ENCODE data around the gene CLEC11A. TPM values are rescaled to one million over a fixed set of nuclear protein-coding genes. Genes with fewer than 3 reads are reported as not detected.

Gene CLEC11A
- total RNA-seq, 1 donor from 2014 or later = 4.0 TPM

DNA sequence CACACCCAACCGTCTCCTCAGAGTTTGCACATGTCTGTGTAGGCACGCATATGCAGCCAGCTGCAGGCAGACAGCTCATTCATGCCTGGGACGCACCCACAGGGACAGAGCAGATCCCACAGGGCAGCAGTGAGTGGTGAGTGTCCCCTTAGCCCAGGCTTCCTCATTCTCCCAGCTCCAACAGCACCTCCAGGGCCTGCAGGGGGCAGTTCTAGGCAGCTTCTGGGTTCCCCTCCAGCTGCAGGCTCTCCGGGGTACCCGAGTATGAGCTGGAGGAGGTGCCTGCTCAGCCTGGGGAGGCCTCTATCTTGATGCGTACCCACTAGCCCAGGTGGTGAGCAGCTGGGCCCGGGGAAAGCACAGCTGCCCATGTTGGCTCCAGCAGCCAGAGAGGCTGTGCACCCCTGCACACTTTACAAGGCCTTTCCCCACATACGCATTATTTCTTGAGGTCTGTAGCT, 2.2 kb upstream of the CLEC11A start:
- Mint-ChIP-seq H3K36me3 (ENCODE audit: unreplicated experiment) (no peaks in the 10 kb centered on the region), H3K9me3 (ENCODE audit: unreplicated experiment) (peaks cover 13% of the 10 kb centered on the region), H3K27ac (ENCODE audit: unreplicated experiment) (no peak overlapping the region), H3K4me1 (ENCODE audit: low read depth, unreplicated experiment) (peaks cover 15% of the 10 kb centered on the region), H3K4me3 (ENCODE audit: unreplicated experiment) (peak overlapping the region; percentile 40), H3K27me3 (ENCODE audit: unreplicated experiment) (peaks cover 39% of the 10 kb centered on the region)
- no peak for DNase-seq
- TF ChIP-seq, protein P1, sequence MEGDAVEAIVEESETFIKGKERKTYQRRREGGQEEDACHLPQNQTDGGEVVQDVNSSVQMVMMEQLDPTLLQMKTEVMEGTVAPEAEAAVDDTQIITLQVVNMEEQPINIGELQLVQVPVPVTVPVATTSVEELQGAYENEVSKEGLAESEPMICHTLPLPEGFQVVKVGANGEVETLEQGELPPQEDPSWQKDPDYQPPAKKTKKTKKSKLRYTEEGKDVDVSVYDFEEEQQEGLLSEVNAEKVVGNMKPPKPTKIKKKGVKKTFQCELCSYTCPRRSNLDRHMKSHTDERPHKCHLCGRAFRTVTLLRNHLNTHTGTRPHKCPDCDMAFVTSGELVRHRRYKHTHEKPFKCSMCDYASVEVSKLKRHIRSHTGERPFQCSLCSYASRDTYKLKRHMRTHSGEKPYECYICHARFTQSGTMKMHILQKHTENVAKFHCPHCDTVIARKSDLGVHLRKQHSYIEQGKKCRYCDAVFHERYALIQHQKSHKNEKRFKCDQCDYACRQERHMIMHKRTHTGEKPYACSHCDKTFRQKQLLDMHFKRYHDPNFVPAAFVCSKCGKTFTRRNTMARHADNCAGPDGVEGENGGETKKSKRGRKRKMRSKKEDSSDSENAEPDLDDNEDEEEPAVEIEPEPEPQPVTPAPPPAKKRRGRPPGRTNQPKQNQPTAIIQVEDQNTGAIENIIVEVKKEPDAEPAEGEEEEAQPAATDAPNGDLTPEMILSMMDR (IDR thresholded peaks at IDR 0.05; ENCODE audit: partially characterized antibody, unreplicated experiment) = no peak

DNA sequence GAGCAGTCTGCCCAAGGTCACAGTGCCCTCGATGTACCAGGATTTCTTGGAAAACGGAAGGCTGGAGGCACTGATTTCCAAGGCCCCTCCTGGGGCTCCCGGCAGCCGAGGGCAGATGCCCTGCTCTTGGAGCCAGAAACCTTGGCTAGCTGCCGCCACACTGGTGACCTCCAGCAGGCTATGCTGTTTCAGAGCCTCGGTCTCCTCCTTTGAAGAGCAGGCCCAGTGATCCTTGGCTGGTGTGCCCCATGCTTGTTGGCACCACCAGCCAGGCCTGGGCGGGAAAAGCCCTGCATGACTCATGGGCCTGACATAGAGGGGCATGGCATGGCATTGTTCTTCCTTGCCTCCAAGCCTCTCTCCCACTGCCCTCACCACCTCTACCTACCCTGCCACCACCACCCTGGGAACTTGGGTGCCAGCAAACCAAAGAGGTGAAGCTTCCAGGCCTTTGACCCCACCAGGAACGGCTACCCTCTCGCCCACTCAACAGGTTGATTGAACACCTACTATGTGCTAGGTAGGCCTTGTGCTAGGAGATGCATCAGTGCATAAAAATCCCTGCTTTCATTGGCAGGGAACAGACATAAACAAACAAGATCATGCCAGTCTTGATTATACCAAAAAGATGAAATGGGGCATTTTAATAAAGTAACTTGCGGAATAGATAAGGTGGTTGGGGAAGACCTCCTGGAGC, 1.6 kb upstream of the CLEC11A start:
- H3K27ac Mint-ChIP-seq (ENCODE audit: unreplicated experiment) = no peak overlapping the region
- H3K36me3 Mint-ChIP-seq (ENCODE audit: unreplicated experiment) = no peaks in the 10 kb centered on the region
- H3K4me3 Mint-ChIP-seq (ENCODE audit: unreplicated experiment) = peak overlapping the region; percentile 44
- DNase-seq = no peak
- H3K27me3 Mint-ChIP-seq (ENCODE audit: unreplicated experiment) = peaks cover 39% of the 10 kb centered on the region
- peaks cover 15% of the 10 kb centered on the region for H3K4me1 Mint-ChIP-seq (ENCODE audit: low read depth, unreplicated experiment)
- TF ChIP-seq, protein P1 (IDR thresholded peaks at IDR 0.05; ENCODE audit: partially characterized antibody, unreplicated experiment) = no peak
- peaks cover 15% of the 10 kb centered on the region for H3K9me3 Mint-ChIP-seq (ENCODE audit: unreplicated experiment)

DNA sequence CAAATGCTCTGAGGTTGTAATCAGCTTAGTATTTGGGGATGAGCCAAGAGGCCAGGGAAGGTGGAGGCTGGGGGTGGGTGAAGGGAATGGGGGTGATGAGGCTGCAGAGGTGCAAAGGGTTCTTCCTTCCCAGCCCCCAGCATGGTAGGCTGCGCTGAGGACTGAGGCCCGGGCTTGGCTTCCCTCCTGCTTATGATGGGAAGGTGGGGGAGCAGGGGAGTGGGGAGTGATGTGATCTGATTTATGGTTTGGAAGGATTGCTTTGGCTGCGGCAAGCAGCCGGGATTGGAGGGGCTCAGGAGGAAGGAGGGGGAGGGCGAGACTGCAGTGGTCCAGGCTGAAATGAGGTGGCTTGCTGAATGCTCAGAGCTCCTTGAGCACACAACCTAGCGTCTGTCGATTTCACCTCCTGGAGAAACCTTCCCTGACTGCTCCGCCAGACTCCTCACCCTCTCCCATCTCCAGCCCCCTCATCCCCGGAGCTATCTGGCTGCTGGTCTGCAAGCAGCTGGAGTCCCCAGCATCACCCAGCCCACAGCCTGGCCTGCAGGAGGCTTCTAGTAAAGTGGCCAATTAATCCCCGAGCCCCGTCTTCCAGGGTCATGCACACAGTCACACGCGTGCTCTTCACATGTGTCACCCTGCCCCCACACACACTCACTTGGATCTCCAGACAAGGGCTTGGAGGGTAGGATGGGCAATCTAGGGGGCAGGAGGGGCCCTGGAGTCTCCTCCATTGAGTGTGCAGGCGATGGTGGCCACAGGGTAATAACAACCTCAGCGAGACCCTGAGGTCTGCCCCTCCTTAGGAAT, 757 bp upstream of the CLEC11A start:
- no peaks in the 10 kb centered on the region for H3K36me3 Mint-ChIP-seq (ENCODE audit: unreplicated experiment)
- DNase-seq = no peak
- H3K27me3 Mint-ChIP-seq (ENCODE audit: unreplicated experiment) = peaks cover 35% of the 10 kb centered on the region
- H3K9me3 Mint-ChIP-seq (ENCODE audit: unreplicated experiment) = peaks cover 14% of the 10 kb centered on the region
- TF ChIP-seq, protein P1 (IDR thresholded peaks at IDR 0.05; ENCODE audit: partially characterized antibody, unreplicated experiment) = no peak
- H3K4me3 Mint-ChIP-seq (ENCODE audit: unreplicated experiment) = no peak overlapping the region
- peaks cover 22% of the 10 kb centered on the region for H3K4me1 Mint-ChIP-seq (ENCODE audit: low read depth, unreplicated experiment)
- no peak overlapping the region for H3K27ac Mint-ChIP-seq (ENCODE audit: unreplicated experiment)

DNA sequence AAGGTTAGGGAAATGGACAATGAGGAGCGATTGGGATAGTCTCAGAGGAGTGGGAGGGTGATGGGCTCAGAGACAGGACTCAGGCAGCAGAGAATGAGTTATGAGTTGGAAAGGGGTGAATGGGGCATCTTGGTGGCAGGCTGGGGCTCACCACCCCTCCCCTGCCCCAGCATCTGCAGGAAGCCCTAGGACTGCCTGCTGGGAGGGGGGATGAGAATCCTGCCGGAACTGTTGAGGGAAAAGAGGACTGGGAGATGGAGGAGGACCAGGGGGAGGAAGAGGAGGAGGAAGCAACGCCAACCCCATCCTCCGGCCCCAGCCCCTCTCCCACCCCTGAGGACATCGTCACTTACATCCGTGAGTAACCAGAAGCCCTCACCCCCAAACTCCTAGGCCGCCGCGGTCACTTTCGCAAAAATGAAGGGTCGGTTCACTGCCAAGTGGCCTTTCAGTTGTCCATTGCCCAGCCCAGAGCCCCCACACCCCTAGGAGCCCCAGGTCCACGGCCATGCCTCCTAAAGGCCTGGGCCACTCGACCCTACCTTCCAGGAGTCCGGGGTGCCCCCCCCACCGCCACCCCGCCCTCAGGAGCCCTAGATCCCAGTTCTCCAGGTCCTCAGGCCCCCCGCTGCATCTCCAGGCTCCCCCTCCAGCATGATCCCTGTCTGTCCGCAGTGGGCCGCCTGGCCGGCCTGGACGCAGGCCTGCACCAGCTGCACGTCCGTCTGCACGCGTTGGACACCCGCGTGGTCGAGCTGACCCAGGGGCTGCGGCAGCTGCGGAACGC, 764 bp downstream of the CLEC11A start:
- Mint-ChIP-seq H3K4me3 (ENCODE audit: unreplicated experiment) (peak overlapping the region; percentile 95), H3K27me3 (ENCODE audit: unreplicated experiment) (peaks cover 34% of the 10 kb centered on the region), H3K9me3 (ENCODE audit: unreplicated experiment) (peaks cover 14% of the 10 kb centered on the region), H3K27ac (ENCODE audit: unreplicated experiment) (no peak overlapping the region), H3K36me3 (ENCODE audit: unreplicated experiment) (no peaks in the 10 kb centered on the region), H3K4me1 (ENCODE audit: low read depth, unreplicated experiment) (peaks cover 25% of the 10 kb centered on the region)
- DNase-seq = no peak
- TF ChIP-seq, protein P1 (IDR thresholded peaks at IDR 0.05; ENCODE audit: partially characterized antibody, unreplicated experiment) = no peak
